Kidney epithelial cell (primary cell): ENCODE data around the gene ASIC2. TPM values are rescaled to one million over a fixed set of nuclear protein-coding genes. Genes with fewer than 3 reads are reported as not detected.

ENCODE experiments used
- DNase-seq: peaks from one replicate; pipeline ENCODE4 v3.0.0-alpha.2; 2010; ENCODE audit warnings: low read depth
- H3K27me3 ChIP-seq: 2 replicates; pipeline ENCODE4 v1.6.0; 2011; ENCODE audit warnings: low read length; ENCODE audit not compliant: control insufficient read depth, insufficient read depth
- H3K36me3 ChIP-seq: 2 replicates; pipeline ENCODE4 v1.5.1; 2011; ENCODE audit warnings: low read length; ENCODE audit not compliant: control insufficient read depth, insufficient read depth
- H3K4me3 ChIP-seq: 2 replicates; pipeline ENCODE4 v1.5.1; 2011; ENCODE audit warnings: low read depth, mild to moderate bottlenecking, control low read depth, low read length
- CTCF ChIP-seq: IDR thresholded peaks from 2 replicates; pipeline ENCODE4 v1.5.1; 2011; ENCODE audit warnings: mild to moderate bottlenecking, moderate library complexity, low read length, control low read depth, inconsistent platforms; ENCODE audit not compliant: insufficient read depth, poor library complexity, severe bottlenecking
- total RNA-seq: library from RNA; depleted of rRNA; stranded (reverse); fragments of >200 nt; gene quantifications from 2 replicates; pipeline ENCODE4 v1.2.3, GENCODE V29; 2015

Gene ASIC2
- total RNA-seq, 1 donor from 2014 or later, result 0.25 TPM

GRCh38 chr17:33330877-33331276 lies 37.8 kb upstream of the ASIC2 start:
- no peaks in the 10 kb centered on the region for H3K36me3 ChIP-seq
- DNase-seq, result no peak
- TF ChIP-seq CTCF, result no peak
- H3K4me3 ChIP-seq, result no peak overlapping the region
- H3K27me3 ChIP-seq, result no peaks in the 10 kb centered on the region

GRCh38 chr17:33328129-33328528 lies 35.0 kb upstream of the ASIC2 start:
- H3K4me3 ChIP-seq, result no peak overlapping the region
- no peaks in the 10 kb centered on the region for H3K27me3 ChIP-seq
- no peaks in the 10 kb centered on the region for H3K36me3 ChIP-seq
- TF ChIP-seq CTCF, result no peak
- no peak for DNase-seq

GRCh38 chr17:33324736-33325135 lies 31.6 kb upstream of the ASIC2 start:
- TF ChIP-seq CTCF, result no peak
- Histone ChIP-seq H3K4me3 (no peak overlapping the region), H3K27me3 (no peaks in the 10 kb centered on the region), H3K36me3 (no peaks in the 10 kb centered on the region)
- no peak for DNase-seq

GRCh38 chr17:33322063-33322462 lies 29.0 kb upstream of the ASIC2 start:
- no peaks in the 10 kb centered on the region for H3K27me3 ChIP-seq
- no peak overlapping the region for H3K4me3 ChIP-seq
- TF ChIP-seq CTCF, result no peak
- DNase-seq, result no peak
- H3K36me3 ChIP-seq, result no peaks in the 10 kb centered on the region

- DNase-seq, result no peak
- Histone ChIP-seq H3K36me3 (no peaks in the 10 kb centered on the region), H3K4me3 (no peak overlapping the region), H3K27me3 (no peaks in the 10 kb centered on the region)
- no peak for TF ChIP-seq CTCF
Observed at GRCh38 chr17:33318241-33318640, 25.1 kb upstream of the ASIC2 start.

- no peak for DNase-seq
- TF ChIP-seq CTCF, result no peak
- Histone ChIP-seq H3K27me3 (no peaks in the 10 kb centered on the region), H3K36me3 (no peaks in the 10 kb centered on the region), H3K4me3 (no peak overlapping the region)
Observed at GRCh38 chr17:33316746-33317145, 23.7 kb upstream of the ASIC2 start.
